ENCODE measurements around the gene MBOAT1. TPM values are rescaled to one million over a fixed set of nuclear protein-coding genes. Genes with fewer than 3 reads are reported as not detected.

Gene MBOAT1
- polyA plus RNA-seq, 3 donors = 6.8 to 59.1 (median 8.1) TPM

DNA sequence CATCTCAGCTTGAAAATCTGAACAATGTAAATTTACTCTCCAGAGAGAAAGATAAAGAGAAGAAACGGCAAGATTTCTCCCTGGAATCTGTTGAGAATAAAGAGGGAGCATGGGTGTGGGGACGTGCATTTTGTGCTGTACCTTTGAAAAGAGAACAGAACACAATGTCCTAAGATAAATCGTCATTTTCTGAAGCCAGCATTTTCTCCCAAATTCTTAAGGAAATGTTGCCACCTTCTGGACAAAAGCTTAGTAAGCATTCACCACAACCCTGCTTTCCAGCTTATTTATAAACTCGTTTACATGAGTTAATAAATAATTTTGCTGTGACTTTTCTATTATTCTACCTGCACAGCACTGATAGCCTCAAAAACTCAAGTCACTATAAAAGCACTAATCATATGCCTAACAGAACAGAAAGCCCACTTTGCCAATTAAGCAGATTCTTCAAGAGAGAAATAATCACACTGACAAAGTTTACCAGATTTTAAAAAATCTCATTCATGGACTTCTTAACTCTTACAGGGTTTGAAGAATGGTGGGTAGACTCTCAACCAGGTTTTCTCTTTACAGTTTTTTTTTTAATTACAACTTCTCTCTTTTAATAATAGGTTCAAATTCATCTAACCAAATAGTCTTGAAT lies 155.8 kb downstream of the MBOAT1 start:
- Mint-ChIP-seq H3K4me3 (no peak overlapping the region), H3K36me3 (no peaks in the 10 kb centered on the region), H3K27ac (no peak overlapping the region), H3K9me3 (no peaks in the 10 kb centered on the region), H3K27me3 (ENCODE audit: low read depth in 3 of 3) (peaks cover 0 to 7% (median 0%) of the 10 kb centered on the region in 3 donors), H3K4me1 (peaks cover 7% of the 10 kb centered on the region)
- WGBS (ENCODE audit: insufficient coverage) = no CpG with 5 or more reads among the region's 4 CpGs
- no peak for DNase-seq
- intact Hi-C loops (cut with micrococcal nuclease) = no loop called here
- Histone ChIP-seq H3K4me3 (replicated peaks in 1 of 3; ENCODE audit: low read depth in 2 of 3, low read length in 3 of 3) (no peak overlapping the region), H3K27me3 (ENCODE audit: control insufficient read depth in 2 of 2, insufficient read depth in 2 of 2, low read length in 2 of 2) (no peaks in the 10 kb centered on the region), H3K4me1 (ENCODE audit: control insufficient read depth in 1 of 2, insufficient read depth in 2 of 2, low read length in 2 of 2) (peaks cover 0 to 6% of the 10 kb centered on the region in 2 donors), H3K9me3 (replicated peaks in 1 of 2; ENCODE audit: control insufficient read depth in 1 of 2, insufficient read depth in 1 of 2, low read length in 2 of 2) (no peaks in the 10 kb centered on the region), H3K4me2 (replicated peaks; ENCODE audit: extremely low read depth, low read length, poor library complexity, severe bottlenecking) (no peak overlapping the region), H3K27ac (ENCODE audit: low read depth in 1 of 2, low read length in 2 of 2) (no peak overlapping the region), H3K36me3 (replicated peaks in 1 of 2; ENCODE audit: control insufficient read depth in 1 of 2, insufficient read depth in 2 of 2, low read length in 2 of 2) (no peaks in the 10 kb centered on the region), H3K9ac (ENCODE audit: insufficient read depth, low read length, poor library complexity, severe bottlenecking) (no peak overlapping the region), H3K79me2 (ENCODE audit: insufficient read depth, low read length) (no peaks in the 10 kb centered on the region), H4K20me1 (ENCODE audit: insufficient read depth, low read length) (no peaks in the 10 kb centered on the region), H2AFZ (ENCODE audit: insufficient read depth, low read depth, low read length, poor library complexity, severe bottlenecking) (no peak overlapping the region)
- TF ChIP-seq, protein P1, sequence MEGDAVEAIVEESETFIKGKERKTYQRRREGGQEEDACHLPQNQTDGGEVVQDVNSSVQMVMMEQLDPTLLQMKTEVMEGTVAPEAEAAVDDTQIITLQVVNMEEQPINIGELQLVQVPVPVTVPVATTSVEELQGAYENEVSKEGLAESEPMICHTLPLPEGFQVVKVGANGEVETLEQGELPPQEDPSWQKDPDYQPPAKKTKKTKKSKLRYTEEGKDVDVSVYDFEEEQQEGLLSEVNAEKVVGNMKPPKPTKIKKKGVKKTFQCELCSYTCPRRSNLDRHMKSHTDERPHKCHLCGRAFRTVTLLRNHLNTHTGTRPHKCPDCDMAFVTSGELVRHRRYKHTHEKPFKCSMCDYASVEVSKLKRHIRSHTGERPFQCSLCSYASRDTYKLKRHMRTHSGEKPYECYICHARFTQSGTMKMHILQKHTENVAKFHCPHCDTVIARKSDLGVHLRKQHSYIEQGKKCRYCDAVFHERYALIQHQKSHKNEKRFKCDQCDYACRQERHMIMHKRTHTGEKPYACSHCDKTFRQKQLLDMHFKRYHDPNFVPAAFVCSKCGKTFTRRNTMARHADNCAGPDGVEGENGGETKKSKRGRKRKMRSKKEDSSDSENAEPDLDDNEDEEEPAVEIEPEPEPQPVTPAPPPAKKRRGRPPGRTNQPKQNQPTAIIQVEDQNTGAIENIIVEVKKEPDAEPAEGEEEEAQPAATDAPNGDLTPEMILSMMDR (IDR thresholded peaks at IDR 0.05) = no peak

DNA sequence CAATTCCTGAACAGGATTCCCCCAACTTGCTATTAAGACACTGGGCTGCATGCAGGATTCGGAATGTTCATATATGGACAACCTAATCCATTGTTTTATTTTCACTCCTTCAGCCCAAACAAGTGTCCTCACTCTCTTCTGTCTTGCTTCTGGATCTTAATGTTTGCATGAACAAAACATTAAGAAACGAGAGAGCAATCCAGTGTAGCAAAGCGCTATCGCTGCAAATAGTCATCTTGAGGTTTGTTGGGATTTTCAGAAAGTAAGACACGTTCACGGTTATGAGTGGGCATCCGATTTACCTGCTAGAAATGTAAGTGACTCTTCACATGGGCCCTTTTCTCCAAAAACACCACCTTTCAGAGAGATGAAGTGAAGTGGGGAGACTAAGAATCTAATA lies 156.4 kb downstream of the MBOAT1 start:
- peaks cover 0 to 6% of the 10 kb centered on the region in 2 donors for H3K4me1 ChIP-seq (ENCODE audit: control insufficient read depth in 1 of 2, insufficient read depth in 2 of 2, low read length in 2 of 2)
- no peaks in the 10 kb centered on the region for H3K79me2 ChIP-seq (ENCODE audit: insufficient read depth, low read length)
- H3K9me3 ChIP-seq (replicated peaks in 1 of 2; ENCODE audit: control insufficient read depth in 1 of 2, insufficient read depth in 1 of 2, low read length in 2 of 2) = no peaks in the 10 kb centered on the region
- Mint-ChIP-seq H3K4me3 (no peak overlapping the region), H3K36me3 (no peaks in the 10 kb centered on the region), H3K27ac (no peak overlapping the region), H3K9me3 (no peaks in the 10 kb centered on the region), H3K4me1 (peaks cover 7% of the 10 kb centered on the region), H3K27me3 (ENCODE audit: low read depth in 3 of 3) (peaks cover 0 to 6% (median 0%) of the 10 kb centered on the region in 3 donors)
- no peak overlapping the region for H2AFZ ChIP-seq (ENCODE audit: insufficient read depth, low read depth, low read length, poor library complexity, severe bottlenecking)
- 100% methylated on average over 2 of the region's 7 CpGs for WGBS (ENCODE audit: insufficient coverage)
- TF ChIP-seq, protein P1 (IDR thresholded peaks at IDR 0.05) = no peak
- intact Hi-C loops (cut with micrococcal nuclease) = no loop called here
- H4K20me1 ChIP-seq (ENCODE audit: insufficient read depth, low read length) = no peaks in the 10 kb centered on the region
- H3K27ac ChIP-seq (ENCODE audit: low read depth in 1 of 2, low read length in 2 of 2) = no peak overlapping the region
- no peaks in the 10 kb centered on the region for H3K27me3 ChIP-seq (ENCODE audit: control insufficient read depth in 2 of 2, insufficient read depth in 2 of 2, low read length in 2 of 2)
- H3K4me3 ChIP-seq (replicated peaks in 1 of 3; ENCODE audit: low read depth in 2 of 3, low read length in 3 of 3) = no peak overlapping the region
- no peak overlapping the region for H3K4me2 ChIP-seq (replicated peaks; ENCODE audit: extremely low read depth, low read length, poor library complexity, severe bottlenecking)
- H3K9ac ChIP-seq (ENCODE audit: insufficient read depth, low read length, poor library complexity, severe bottlenecking) = no peak overlapping the region
- no peaks in the 10 kb centered on the region for H3K36me3 ChIP-seq (replicated peaks in 1 of 2; ENCODE audit: control insufficient read depth in 1 of 2, insufficient read depth in 2 of 2, low read length in 2 of 2)
- no peak for DNase-seq

Other genes with a start within 250 kb of the MBOAT1 start
- 10 to 100 TPM in 1 of 3 donors, 1 to 10 TPM in 2; 7.5 to 14.6 (median 8.9) TPM for gene E2F3, start 189.4 kb upstream of the MBOAT1 start, polyA plus RNA-seq